Neural cell (in vitro differentiated cells): ENCODE measurements around the gene AGBL4. TPM values are rescaled to one million over a fixed set of nuclear protein-coding genes. Genes with fewer than 3 reads are reported as not detected.

Source experiments
- H2AFZ ChIP-seq: fragments of 200-600, 300-800 bp; sonication (generic), shearing (Covaris generic); 2 replicates; pipeline ENCODE4 v1.6.0; 2014; ENCODE audit warnings: low read depth, mild to moderate bottlenecking, antibody characterized with exemption, low read length, moderate library complexity
- H3F3A ChIP-seq: fragments of 200-600 bp; shearing (Covaris generic); 2 replicates; pipeline ENCODE4 v1.6.1; 2016; ENCODE audit warnings: mild to moderate bottlenecking, moderate library complexity, mixed read lengths, antibody characterized with exemption, low read length; ENCODE audit not compliant: insufficient read depth, poor library complexity, severe bottlenecking
- H3K27ac ChIP-seq: fragments of 200-600, 300-800 bp; sonication (generic), shearing (Covaris generic); 2 replicates; pipeline ENCODE4 v1.5.1; 2014; ENCODE audit warnings: mild to moderate bottlenecking, low read length, moderate library complexity
- H3K27me3 ChIP-seq: fragments of 300-800, 200-600 bp; sonication (generic), shearing (Covaris generic); 2 replicates; pipeline ENCODE4 v1.6.0; 2014; ENCODE audit warnings: mild to moderate bottlenecking, low read depth, low read length, moderate library complexity; ENCODE audit not compliant: insufficient read depth
- H3K36me3 ChIP-seq: fragments of 300-800, 200-600 bp; sonication (generic), shearing (Covaris generic); 2 replicates; pipeline ENCODE4 v1.5.1; 2014; ENCODE audit warnings: mild to moderate bottlenecking, antibody characterized with exemption, low read length, moderate library complexity; ENCODE audit not compliant: insufficient read depth
- H3K4me2 ChIP-seq: fragments of 300-800, 200-600 bp; sonication (generic), shearing (Covaris generic); 2 replicates; pipeline ENCODE4 v1.6.0; 2014; ENCODE audit warnings: mild to moderate bottlenecking, low read length
- H3K4me3 ChIP-seq: fragments of 300-800, 200-600 bp; sonication (generic), shearing (Covaris generic); 2 replicates; pipeline ENCODE4 v1.5.1; 2014; ENCODE audit warnings: mild to moderate bottlenecking, low read length, moderate library complexity
- H3K79me2 ChIP-seq: fragments of 200-600 bp; shearing (Covaris generic); replicated peaks from 2 replicates; pipeline ENCODE4 v1.6.0; 2014; ENCODE audit warnings: mild to moderate bottlenecking, low read length, moderate library complexity; ENCODE audit not compliant: insufficient read depth
- H3K9ac ChIP-seq: fragments of 300-800, 200-600 bp; sonication (generic), shearing (Covaris generic); 2 replicates; pipeline ENCODE4 v1.6.1; 2016; ENCODE audit warnings: mild to moderate bottlenecking, low read length, mixed read lengths
- H3K9me2 ChIP-seq: fragments of 200-600 bp; shearing (Covaris generic); 2 replicates; pipeline ENCODE4 v1.6.1; 2016; ENCODE audit warnings: mild to moderate bottlenecking, low read length, mixed read lengths; ENCODE audit not compliant: insufficient read depth
- H3K9me3 ChIP-seq: fragments of 200-600, 300-800 bp; sonication (generic), shearing (Covaris generic); 2 replicates; pipeline ENCODE4 v1.6.1; 2016; ENCODE audit warnings: mild to moderate bottlenecking, mixed run types, low read length, moderate library complexity, mixed read lengths
- H4K20me1 ChIP-seq: fragments of 200-600 bp; shearing (Covaris generic); 2 replicates; pipeline ENCODE4 v1.6.1; 2016; ENCODE audit warnings: mild to moderate bottlenecking, mixed run types; ENCODE audit not compliant: insufficient read depth
- CTCF ChIP-seq: fragments of 450-650 bp; IDR thresholded peaks from 2 replicates; pipeline ENCODE4 v1.5.1; 2014; ENCODE audit warnings: antibody characterized with exemption, mild to moderate bottlenecking, moderate library complexity; ENCODE audit not compliant: poor library complexity, severe bottlenecking
- EP300 ChIP-seq: fragments of 450-650 bp; conservative IDR thresholded peaks from 2 replicates; pipeline ENCODE4 v1.6.1; 2014; ENCODE audit warnings: antibody characterized with exemption, mild to moderate bottlenecking, moderate library complexity; ENCODE audit not compliant: poor library complexity, severe bottlenecking
- EZH2 ChIP-seq: fragments of 200-600, 300-800 bp; shearing (Covaris generic), sonication (generic); IDR thresholded peaks from 2 replicates; pipeline ENCODE4 v1.6.1; 2014; ENCODE audit warnings: antibody characterized with exemption, low read length, borderline replicate concordance, mild to moderate bottlenecking; ENCODE audit not compliant: insufficient read depth, poor library complexity, severe bottlenecking
- MXI1 ChIP-seq: fragments of 450-650 bp; conservative IDR thresholded peaks from 2 replicates; pipeline ENCODE4 v1.6.1; 2014; ENCODE audit warnings: antibody characterized with exemption, mild to moderate bottlenecking; ENCODE audit not compliant: poor library complexity, severe bottlenecking
- POLR2AphosphoS5 ChIP-seq: IDR thresholded peaks from 2 replicates; pipeline ENCODE4 v1.6.1; 2012
- RAD21 ChIP-seq: fragments of 450-650 bp; conservative IDR thresholded peaks from 2 replicates; pipeline ENCODE4 v1.6.1; 2014; ENCODE audit warnings: antibody characterized with exemption, mild to moderate bottlenecking, moderate library complexity
- REST ChIP-seq: IDR thresholded peaks from 2 replicates; pipeline ENCODE4 v1.6.1; 2012; ENCODE audit warnings: borderline replicate concordance
- SMC3 ChIP-seq: fragments of 450-650 bp; conservative IDR thresholded peaks from 2 replicates; pipeline ENCODE4 v1.6.1; 2014; ENCODE audit warnings: antibody characterized with exemption, mild to moderate bottlenecking, moderate library complexity; ENCODE audit not compliant: poor library complexity
- TAF1 ChIP-seq: IDR thresholded peaks from 2 replicates; pipeline ENCODE4 v1.6.1; 2012; ENCODE audit warnings: low read depth
- polyA plus RNA-seq: library from polyadenylated mRNA; depleted of rRNA; stranded (reverse); fragments of >200 nt; gene quantifications from 2 replicates; pipeline ENCODE4 v1.2.3, GENCODE V29; 2014

Gene AGBL4
- polyA plus RNA-seq, 1 donor from 2014 or later, result 1.3 TPM

GRCh38 chr1:48571303-48571987, 1452.3 kb downstream of the AGBL4 start:
- H3K9ac ChIP-seq, result no peak overlapping the region
- no peaks in the 10 kb centered on the region for H3F3A ChIP-seq
- H3K4me3 ChIP-seq, result no peak overlapping the region
- no peak overlapping the region for H3K4me2 ChIP-seq
- no peak overlapping the region for H2AFZ ChIP-seq
- no peaks in the 10 kb centered on the region for H3K27me3 ChIP-seq
- TF ChIP-seq SMC3, result no peak
- TF ChIP-seq TAF1, result no peak
- no peak for TF ChIP-seq EZH2
- TF ChIP-seq REST, result no peak
- TF ChIP-seq RAD21, result no peak
- no peak for TF ChIP-seq CTCF
- TF ChIP-seq EP300, result no peak
- no peak for TF ChIP-seq MXI1
- TF ChIP-seq POLR2AphosphoS5, result no peak
- no peaks in the 10 kb centered on the region for H3K36me3 ChIP-seq
- no peaks in the 10 kb centered on the region for H3K9me3 ChIP-seq
- H4K20me1 ChIP-seq, result no peaks in the 10 kb centered on the region
- no peaks in the 10 kb centered on the region for H3K79me2 ChIP-seq
- no peak overlapping the region for H3K27ac ChIP-seq
- no peaks in the 10 kb centered on the region for H3K9me2 ChIP-seq

- Histone ChIP-seq H3K9ac (no peak overlapping the region), H3K9me2 (no peaks in the 10 kb centered on the region), H2AFZ (no peak overlapping the region), H3K27me3 (no peaks in the 10 kb centered on the region), H3K4me3 (no peak overlapping the region), H3K79me2 (no peaks in the 10 kb centered on the region), H4K20me1 (no peaks in the 10 kb centered on the region), H3K4me2 (no peak overlapping the region), H3K27ac (no peak overlapping the region), H3F3A (no peaks in the 10 kb centered on the region), H3K9me3 (no peaks in the 10 kb centered on the region), H3K36me3 (no peaks in the 10 kb centered on the region)
- TF ChIP-seq SMC3, result no peak
- no peak for TF ChIP-seq MXI1
Observed at GRCh38 chr1:48570568-48570967, 1453.2 kb downstream of the AGBL4 start.
